AG04450 (cell line): ENCODE measurements around the gene FOXN4. TPM values are rescaled to one million over a fixed set of nuclear protein-coding genes. Genes with fewer than 3 reads are reported as not detected.

Source experiments
- CTCF ChIA-PET: fragments of 300-600, 350-600 bp; formaldehyde crosslinking; extraction: SDS; loops from one replicate; lab custom pipeline; 2022; ENCODE audit warnings: antibody characterized with exemption, inconsistent platforms; lab: Charles Lee
- POLR2A ChIA-PET: fragments of 350-600 bp; formaldehyde crosslinking; extraction: SDS; loops from one replicate; lab custom pipeline; 2021; ENCODE audit warnings: antibody characterized with exemption, inconsistent platforms; lab: Yijun Ruan, JAX
- DNase-seq: peaks from one replicate; pipeline ENCODE4 v3.0.0-alpha.2; 2011; ENCODE audit warnings: low read depth, low spot score
- H3K27ac ChIP-seq: one replicate; pipeline ENCODE4 v1.5.1; 2012; ENCODE audit warnings: low read depth, low read length, control low read depth
- H3K27me3 ChIP-seq: one replicate; pipeline ENCODE4 v1.6.0; 2012; ENCODE audit warnings: low read length; ENCODE audit not compliant: control insufficient read depth, insufficient read depth
- H3K4me3 ChIP-seq: 2 replicates; pipeline ENCODE4 v1.5.1; 2011; ENCODE audit warnings: mild to moderate bottlenecking, low read depth, low read length, control low read depth
- H3K9me3 ChIP-seq: 2 replicates; pipeline ENCODE4 v1.5.1; 2012; ENCODE audit warnings: low read length; ENCODE audit not compliant: control insufficient read depth, insufficient read depth
- polyA plus RNA-seq: library from polyadenylated mRNA; depleted of rRNA; stranded (reverse); fragments of >200 nt; gene quantifications from 2 replicates; pipeline ENCODE4 v1.2.3, GENCODE V29; 2011
- TF ChIP-seq, protein P1 (sequence below): IDR thresholded peaks from 2 replicates; pipeline ENCODE4 v1.5.1; 2011; ENCODE audit warnings: low read depth, low read length, control low read depth, inconsistent platforms

The FOXN4 gene
- polyA plus RNA-seq, 1 experiment = not detected

DNA sequence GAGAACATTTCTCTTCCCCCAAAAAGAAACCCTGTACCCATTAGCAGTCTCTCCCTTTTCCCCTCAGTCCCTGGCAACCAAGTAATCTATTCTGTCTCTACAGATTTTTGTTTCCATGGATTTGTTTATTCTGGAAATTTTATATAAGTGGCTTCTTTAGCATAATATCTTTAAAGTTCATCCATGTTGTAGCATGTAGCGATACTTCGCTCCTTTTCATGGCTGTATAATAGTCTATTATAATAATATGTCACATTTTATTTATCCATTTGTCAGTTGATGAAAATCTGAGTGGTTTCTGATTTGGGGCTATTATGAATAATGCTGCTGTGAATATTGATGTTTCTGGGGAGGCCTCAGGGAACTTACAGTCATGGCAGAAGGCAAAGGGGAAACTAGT lies 25.8 kb upstream of the FOXN4 start:
- DNase-seq = no peak
- no peak overlapping the region for H3K4me3 ChIP-seq
- no peak overlapping the region for H3K27ac ChIP-seq
- peaks cover 13% of the 10 kb centered on the region for H3K27me3 ChIP-seq
- CTCF ChIA-PET = interaction anchor here (1.1 kb wide), 1 partner anchor 59 kb away, joined by 3 read pairs; no protein-coding TSS in a partner anchor
- POLR2A ChIA-PET = no interaction called here
- no peaks in the 10 kb centered on the region for H3K9me3 ChIP-seq
- TF ChIP-seq, protein P1, sequence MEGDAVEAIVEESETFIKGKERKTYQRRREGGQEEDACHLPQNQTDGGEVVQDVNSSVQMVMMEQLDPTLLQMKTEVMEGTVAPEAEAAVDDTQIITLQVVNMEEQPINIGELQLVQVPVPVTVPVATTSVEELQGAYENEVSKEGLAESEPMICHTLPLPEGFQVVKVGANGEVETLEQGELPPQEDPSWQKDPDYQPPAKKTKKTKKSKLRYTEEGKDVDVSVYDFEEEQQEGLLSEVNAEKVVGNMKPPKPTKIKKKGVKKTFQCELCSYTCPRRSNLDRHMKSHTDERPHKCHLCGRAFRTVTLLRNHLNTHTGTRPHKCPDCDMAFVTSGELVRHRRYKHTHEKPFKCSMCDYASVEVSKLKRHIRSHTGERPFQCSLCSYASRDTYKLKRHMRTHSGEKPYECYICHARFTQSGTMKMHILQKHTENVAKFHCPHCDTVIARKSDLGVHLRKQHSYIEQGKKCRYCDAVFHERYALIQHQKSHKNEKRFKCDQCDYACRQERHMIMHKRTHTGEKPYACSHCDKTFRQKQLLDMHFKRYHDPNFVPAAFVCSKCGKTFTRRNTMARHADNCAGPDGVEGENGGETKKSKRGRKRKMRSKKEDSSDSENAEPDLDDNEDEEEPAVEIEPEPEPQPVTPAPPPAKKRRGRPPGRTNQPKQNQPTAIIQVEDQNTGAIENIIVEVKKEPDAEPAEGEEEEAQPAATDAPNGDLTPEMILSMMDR = no peak

DNA sequence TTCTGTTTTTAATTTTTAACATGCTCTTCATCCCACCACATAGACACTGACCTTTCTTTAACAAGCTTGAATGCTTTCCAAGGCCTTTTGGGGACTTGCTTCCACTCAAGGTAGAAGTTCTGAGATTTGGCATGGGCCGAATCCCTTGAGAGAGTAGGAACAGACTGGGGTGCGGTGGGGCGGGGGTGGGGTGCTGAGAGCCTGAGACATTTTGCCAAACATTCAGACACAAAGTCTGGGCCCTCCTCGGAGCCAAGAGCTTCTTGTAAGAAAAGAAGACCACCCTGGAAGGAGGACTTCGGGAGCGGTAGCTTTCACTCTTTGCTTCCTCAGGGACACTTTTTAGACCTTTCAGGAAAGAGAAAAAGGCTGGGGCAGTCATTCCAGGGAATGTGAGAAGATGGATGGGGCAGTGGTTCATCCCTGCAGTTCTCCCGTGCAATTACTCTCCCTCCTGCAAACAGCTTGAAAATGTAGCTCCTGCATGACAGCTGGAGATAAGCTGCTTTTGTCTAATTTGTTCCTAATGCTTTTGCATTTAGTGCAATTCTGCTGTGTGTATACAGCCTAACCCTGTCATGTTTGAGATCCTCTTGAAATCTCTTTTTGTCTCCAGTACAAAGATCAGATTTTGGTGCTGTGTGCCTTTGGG lies 22.3 kb upstream of the FOXN4 start:
- no peaks in the 10 kb centered on the region for H3K9me3 ChIP-seq
- no peak overlapping the region for H3K27ac ChIP-seq

DNA sequence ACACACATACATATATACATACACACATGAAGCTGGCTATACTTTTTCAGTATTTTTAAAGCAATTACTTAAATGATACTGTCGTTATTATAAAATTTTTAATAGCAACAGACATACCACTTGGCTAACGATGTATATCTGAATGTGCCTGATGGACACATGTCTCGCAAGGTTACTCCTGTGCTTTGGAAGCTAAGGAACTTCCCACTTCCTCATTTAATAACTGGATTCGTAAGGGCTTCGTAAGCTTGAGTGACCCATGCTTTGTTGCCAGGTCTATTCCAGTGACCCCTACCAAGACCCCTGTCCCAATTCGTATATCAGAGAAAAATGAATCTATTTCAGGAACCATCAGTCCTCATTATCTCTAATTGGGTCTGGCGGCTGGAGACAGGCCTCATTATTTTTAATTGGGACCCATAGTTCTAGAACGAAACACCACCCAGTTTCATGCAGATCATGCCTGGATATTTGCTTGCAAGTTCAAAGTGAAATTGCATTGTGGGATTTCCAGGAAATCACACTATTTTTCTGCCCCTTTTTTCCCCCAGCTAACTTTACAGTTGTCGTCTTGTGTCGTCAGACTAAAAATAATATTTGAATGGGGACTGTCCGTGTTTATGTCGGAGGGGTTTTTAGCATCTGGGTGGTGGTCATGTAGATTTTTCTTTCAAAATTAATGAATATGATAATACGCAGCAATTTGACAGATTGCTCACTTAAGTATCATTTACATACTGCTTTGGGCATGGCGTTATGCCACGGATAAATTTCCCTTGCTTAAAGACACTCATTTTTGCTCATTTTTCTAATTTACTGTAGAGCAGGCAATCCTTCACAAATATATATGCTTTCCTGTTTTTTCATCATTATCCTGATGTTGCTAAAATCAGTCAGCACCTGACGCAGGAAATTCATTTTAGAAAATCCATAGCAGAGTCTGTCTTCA lies 21.5 kb upstream of the FOXN4 start:
- peaks cover 20% of the 10 kb centered on the region for H3K27me3 ChIP-seq
- no peaks in the 10 kb centered on the region for H3K9me3 ChIP-seq
- ChIA-PET CTCF (interaction anchor here (0.7 kb wide), 1 partner anchor 67 kb away, joined by 3 read pairs; no protein-coding TSS in a partner anchor), POLR2A (no interaction called here)
- TF ChIP-seq, protein P1 = no peak
- no peak overlapping the region for H3K4me3 ChIP-seq
- H3K27ac ChIP-seq = no peak overlapping the region
- DNase-seq = no peak

More for the DNA sequence above, 22.3 kb upstream of the FOXN4 start:
- ChIA-PET POLR2A (no interaction called here), CTCF (interaction anchor here (0.7 to 0.9 kb wide), 2 partner anchors 62 to 68 kb away, joined by 3 to 5 read pairs; no protein-coding TSS in a partner anchor)
- TF ChIP-seq, protein P1 = no peak
- no peak for DNase-seq
- H3K4me3 ChIP-seq = no peak overlapping the region
- H3K27me3 ChIP-seq = peaks cover 17% of the 10 kb centered on the region

DNA sequence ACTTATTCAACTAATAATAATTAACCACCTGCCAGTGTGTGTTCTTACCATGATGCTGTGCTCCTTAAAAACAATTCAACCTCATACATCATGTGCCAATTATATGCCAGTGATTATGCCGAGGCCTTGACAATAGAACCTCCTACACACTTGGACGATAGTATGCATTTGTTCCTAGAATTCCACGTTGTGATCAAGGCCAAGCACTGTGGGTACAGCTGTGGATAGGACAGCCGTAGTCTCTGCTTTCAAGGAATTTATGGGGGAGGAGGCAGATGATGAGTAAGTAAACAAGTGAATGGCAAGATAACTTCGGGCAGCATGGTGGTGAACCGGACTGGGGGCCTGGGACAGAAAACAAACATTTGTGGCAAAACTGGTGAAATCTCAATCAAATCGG lies 20.6 kb upstream of the FOXN4 start:
- ChIA-PET CTCF (interaction anchor here (1.2 kb wide), 1 partner anchor 50 kb away, joined by 3 read pairs; no protein-coding TSS in a partner anchor), POLR2A (interaction anchor here (0.6 kb wide), 1 partner anchor 9 kb away, joined by 6 read pairs; no protein-coding TSS in a partner anchor)
- TF ChIP-seq, protein P1 = no peak
- Histone ChIP-seq H3K4me3 (no peak overlapping the region), H3K27me3 (peaks cover 20% of the 10 kb centered on the region), H3K27ac (no peak overlapping the region), H3K9me3 (no peaks in the 10 kb centered on the region)
- no peak for DNase-seq
